Measurements from ENCODE around the gene MZB1.

MZB1 gene

DNA sequence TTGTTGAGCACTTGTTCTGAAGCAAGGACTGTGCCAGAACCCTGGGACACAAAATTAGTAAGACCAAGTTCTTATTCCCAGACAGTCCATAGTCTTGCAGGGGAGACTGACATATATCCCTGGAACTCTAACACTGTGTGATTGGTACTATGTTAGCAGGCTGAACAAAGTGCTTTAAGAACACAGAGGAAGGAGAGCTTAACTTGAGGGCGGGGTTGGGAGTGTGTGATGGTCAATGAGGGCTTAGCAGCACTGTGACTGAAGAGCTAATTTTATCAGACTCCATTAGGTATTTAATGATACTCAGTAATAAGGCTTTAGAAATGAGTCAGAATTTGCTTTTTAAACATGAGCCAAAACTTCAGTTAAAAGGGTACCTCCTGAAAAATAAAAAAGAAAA, 29.1 kb upstream of the MZB1 start:
- Histone ChIP-seq H3K4me1 (no peaks in the 10 kb centered on the region), H3K27me3 (no peaks in the 10 kb centered on the region), H3K36me3 (peaks cover 20% of the 10 kb centered on the region), H3K9me3 (no peaks in the 10 kb centered on the region), H3K4me3 (ENCODE audit: low read depth, low read length) (no peak overlapping the region)
- TF ChIP-seq, protein P1, sequence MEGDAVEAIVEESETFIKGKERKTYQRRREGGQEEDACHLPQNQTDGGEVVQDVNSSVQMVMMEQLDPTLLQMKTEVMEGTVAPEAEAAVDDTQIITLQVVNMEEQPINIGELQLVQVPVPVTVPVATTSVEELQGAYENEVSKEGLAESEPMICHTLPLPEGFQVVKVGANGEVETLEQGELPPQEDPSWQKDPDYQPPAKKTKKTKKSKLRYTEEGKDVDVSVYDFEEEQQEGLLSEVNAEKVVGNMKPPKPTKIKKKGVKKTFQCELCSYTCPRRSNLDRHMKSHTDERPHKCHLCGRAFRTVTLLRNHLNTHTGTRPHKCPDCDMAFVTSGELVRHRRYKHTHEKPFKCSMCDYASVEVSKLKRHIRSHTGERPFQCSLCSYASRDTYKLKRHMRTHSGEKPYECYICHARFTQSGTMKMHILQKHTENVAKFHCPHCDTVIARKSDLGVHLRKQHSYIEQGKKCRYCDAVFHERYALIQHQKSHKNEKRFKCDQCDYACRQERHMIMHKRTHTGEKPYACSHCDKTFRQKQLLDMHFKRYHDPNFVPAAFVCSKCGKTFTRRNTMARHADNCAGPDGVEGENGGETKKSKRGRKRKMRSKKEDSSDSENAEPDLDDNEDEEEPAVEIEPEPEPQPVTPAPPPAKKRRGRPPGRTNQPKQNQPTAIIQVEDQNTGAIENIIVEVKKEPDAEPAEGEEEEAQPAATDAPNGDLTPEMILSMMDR (IDR thresholded peaks at IDR 0.05; ENCODE audit: low read depth, low read length) = no peak
- DNase-seq = no peak

- Histone ChIP-seq H3K9me3 (no peaks in the 10 kb centered on the region), H3K4me3 (ENCODE audit: low read depth, low read length) (no peak overlapping the region), H3K36me3 (peaks cover 19% of the 10 kb centered on the region), H3K27me3 (no peaks in the 10 kb centered on the region), H3K4me1 (no peaks in the 10 kb centered on the region)
- TF ChIP-seq, protein P1 (IDR thresholded peaks at IDR 0.05; ENCODE audit: low read depth, low read length) = no peak
- no peak for DNase-seq
Observed at GRCh38 chr5:139417214-139417613, 27.5 kb upstream of the MZB1 start.

GRCh38 chr5:139416651-139417050, 26.9 kb upstream of the MZB1 start:
- no peak overlapping the region for H3K4me3 ChIP-seq (ENCODE audit: low read depth, low read length)
- TF ChIP-seq, protein P1 (IDR thresholded peaks at IDR 0.05; ENCODE audit: low read depth, low read length) = no peak
- no peaks in the 10 kb centered on the region for H3K27me3 ChIP-seq
- H3K36me3 ChIP-seq = peaks cover 16% of the 10 kb centered on the region
- H3K4me1 ChIP-seq = no peaks in the 10 kb centered on the region
- no peak for DNase-seq
- no peaks in the 10 kb centered on the region for H3K9me3 ChIP-seq

GRCh38 chr5:139415869-139416268, 26.2 kb upstream of the MZB1 start:
- Histone ChIP-seq H3K27me3 (no peaks in the 10 kb centered on the region), H3K9me3 (no peaks in the 10 kb centered on the region), H3K36me3 (peaks cover 16% of the 10 kb centered on the region), H3K4me1 (no peaks in the 10 kb centered on the region), H3K4me3 (ENCODE audit: low read depth, low read length) (no peak overlapping the region)
- TF ChIP-seq, protein P1 (IDR thresholded peaks at IDR 0.05; ENCODE audit: low read depth, low read length) = no peak
- DNase-seq = no peak

DNA sequence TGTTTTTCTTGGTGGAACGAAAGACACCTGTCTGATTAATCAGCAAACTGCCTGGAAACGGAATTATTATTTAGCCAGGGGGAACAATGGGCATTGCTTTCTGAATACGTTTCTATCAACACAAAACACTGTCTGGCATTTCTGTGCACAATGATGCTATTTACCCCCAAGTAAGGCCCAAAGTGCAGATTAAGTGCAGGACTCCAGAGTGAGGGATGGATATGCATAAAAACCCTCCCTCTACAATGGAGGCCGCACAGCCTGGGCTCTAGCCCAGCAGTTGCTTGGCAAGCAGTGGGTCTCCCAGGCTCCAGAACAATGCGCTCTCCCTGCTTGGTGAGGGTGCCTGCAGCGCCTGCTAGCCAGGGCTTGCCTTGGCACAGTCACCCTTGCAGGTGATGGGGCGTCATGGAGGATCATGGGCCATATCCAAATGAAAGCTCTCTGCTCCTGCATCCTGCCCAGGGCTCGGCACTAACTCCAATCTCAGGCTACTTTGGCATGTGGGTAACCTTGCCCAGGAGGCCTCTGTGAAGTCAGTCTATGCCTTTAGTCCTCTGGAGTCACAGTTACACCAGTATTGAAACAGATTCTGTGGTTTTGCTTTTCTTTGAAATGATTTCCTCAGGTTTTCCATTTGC, 25.6 kb upstream of the MZB1 start:
- TF ChIP-seq, protein P1 (IDR thresholded peaks at IDR 0.05; ENCODE audit: low read depth, low read length) = no peak
- no peaks in the 10 kb centered on the region for H3K4me1 ChIP-seq
- no peak overlapping the region for H3K4me3 ChIP-seq (ENCODE audit: low read depth, low read length)
- H3K9me3 ChIP-seq = no peaks in the 10 kb centered on the region
- DNase-seq = no peak
- H3K36me3 ChIP-seq = peaks cover 16% of the 10 kb centered on the region
- no peaks in the 10 kb centered on the region for H3K27me3 ChIP-seq

GRCh38 chr5:139414581-139415130, 24.9 kb upstream of the MZB1 start:
- Histone ChIP-seq H3K4me3 (ENCODE audit: low read depth, low read length) (no peak overlapping the region), H3K36me3 (peaks cover 11% of the 10 kb centered on the region), H3K4me1 (no peaks in the 10 kb centered on the region), H3K27me3 (no peaks in the 10 kb centered on the region), H3K9me3 (no peaks in the 10 kb centered on the region)
- no peak for DNase-seq
- TF ChIP-seq, protein P1 (IDR thresholded peaks at IDR 0.05; ENCODE audit: low read depth, low read length) = no peak
